ENCODE data around the gene LRIT1.

The LRIT1 gene

DNA sequence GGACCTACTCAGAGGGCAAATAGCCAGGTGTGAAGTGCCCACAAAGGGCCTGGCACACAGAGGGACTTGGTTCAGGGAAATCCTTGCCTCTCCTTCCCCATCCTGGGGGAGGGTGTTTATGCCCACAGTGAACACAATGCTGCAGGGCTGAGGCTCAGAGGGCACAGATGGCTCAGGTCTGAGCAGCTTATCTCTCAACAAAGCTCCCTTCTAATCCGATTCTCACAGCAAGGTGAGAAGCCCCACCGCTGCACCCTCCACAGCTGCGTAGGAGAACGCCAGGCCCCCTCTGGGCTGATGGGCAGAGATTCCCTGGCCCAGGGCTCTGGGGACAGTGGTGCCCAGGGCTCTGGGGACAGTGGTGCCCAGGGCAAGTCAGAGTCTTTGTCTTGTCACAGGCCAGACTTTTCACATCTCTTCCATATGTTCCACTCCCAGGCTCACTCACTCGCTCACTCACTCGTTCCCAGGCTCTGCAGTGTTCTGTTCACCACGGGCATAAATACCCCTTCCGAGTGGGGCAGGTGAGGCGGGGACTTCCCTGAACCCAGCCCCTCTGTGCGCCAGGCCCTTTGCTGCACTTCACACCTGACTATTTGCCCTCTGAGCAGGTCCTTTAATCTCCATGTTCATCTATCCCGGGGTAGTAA, 55.7 kb downstream of the LRIT1 start:
- no peak for DNase-seq

DNA sequence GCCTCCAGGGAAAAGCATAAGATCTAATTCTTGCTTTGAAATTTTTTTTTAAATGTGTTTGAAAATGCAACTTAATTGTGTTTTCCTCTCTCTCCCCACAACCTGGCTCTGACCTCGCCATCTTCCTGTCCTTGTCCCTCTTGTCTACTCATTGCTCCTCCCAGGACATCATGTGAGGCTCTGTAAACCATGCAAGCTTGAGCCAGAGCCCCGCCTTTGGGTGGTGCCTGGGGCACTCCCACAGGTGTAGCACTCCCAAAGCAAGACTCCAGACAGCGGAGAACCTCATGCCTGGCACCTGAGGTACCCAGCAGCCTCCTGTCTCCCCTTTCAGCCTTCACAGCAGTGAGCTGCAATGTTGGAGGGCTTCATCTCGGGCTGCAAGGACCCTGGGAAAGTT, 56.8 kb downstream of the LRIT1 start:
- DNase-seq: no peak

DNA sequence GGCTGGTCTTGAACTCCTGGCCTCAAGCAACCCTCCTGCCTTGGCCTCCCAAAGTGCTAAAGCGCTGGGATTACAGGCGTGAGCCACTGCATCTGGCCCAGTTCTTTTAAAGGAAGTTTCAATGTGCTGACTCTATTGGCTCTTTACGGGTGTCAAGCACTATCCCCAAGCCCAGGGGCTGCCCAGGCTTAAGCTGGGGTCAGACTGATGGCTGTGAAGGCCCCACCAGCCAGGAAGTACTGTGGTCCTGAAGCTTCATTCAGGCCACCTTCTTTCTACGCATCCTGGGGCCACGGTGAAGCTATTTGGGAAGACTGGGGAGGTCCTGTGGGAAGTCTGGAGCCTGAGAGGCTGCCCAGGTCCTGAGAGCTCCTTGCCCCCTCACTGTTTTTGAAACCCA, 59.7 kb downstream of the LRIT1 start:
- DNase-seq: no peak

Data from Kasumi-1 (cell line).